Measurements from ENCODE around the gene CDK14.

GRCh38 chr7:90657481-90657880 lies 61.4 kb downstream of the CDK14 start:
- TF ChIP-seq, protein P1, sequence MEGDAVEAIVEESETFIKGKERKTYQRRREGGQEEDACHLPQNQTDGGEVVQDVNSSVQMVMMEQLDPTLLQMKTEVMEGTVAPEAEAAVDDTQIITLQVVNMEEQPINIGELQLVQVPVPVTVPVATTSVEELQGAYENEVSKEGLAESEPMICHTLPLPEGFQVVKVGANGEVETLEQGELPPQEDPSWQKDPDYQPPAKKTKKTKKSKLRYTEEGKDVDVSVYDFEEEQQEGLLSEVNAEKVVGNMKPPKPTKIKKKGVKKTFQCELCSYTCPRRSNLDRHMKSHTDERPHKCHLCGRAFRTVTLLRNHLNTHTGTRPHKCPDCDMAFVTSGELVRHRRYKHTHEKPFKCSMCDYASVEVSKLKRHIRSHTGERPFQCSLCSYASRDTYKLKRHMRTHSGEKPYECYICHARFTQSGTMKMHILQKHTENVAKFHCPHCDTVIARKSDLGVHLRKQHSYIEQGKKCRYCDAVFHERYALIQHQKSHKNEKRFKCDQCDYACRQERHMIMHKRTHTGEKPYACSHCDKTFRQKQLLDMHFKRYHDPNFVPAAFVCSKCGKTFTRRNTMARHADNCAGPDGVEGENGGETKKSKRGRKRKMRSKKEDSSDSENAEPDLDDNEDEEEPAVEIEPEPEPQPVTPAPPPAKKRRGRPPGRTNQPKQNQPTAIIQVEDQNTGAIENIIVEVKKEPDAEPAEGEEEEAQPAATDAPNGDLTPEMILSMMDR (IDR thresholded peaks at IDR 0.05; ENCODE audit: low read length), result no peak
- no peak for TF ChIP-seq EZH2 (optimal IDR thresholded peaks at IDR 0.05; ENCODE audit: low read depth, low read length)
